CD4-positive, CD25-positive, alpha-beta regulatory T cell (primary cell): ENCODE data around the gene PALLD. TPM values are rescaled to one million over a fixed set of nuclear protein-coding genes. Genes with fewer than 3 reads are reported as not detected.

Experiments used
- ATAC-seq, 2 donors: fragments of 150-1000 bp; cut with Tn5 transposase; one replicate each; pipeline ENCODE4 v1.10.0; 2021; ENCODE audit warnings: low read depth in 2 of 2, moderate number of reproducible peaks in 2 of 2, moderate library complexity in 1 of 2
- DNase-seq, 3 donors: peaks; one replicate each; pipeline versions ENCODE4 v3.0.0 to v3.0.0-alpha.2; 2012 to 2022; ENCODE audit warnings: mixed read lengths in 1 of 3
- H3K27ac ChIP-seq: one replicate; pipeline ENCODE4 v1.7.0; 2013; ENCODE audit warnings: mild to moderate bottlenecking, low read length; ENCODE audit not compliant: insufficient read depth, poor library complexity, severe bottlenecking
- H3K27me3 ChIP-seq: one replicate; pipeline ENCODE4 v1.7.0; 2013; ENCODE audit warnings: low read length; ENCODE audit not compliant: control insufficient read depth, insufficient read depth
- H3K36me3 ChIP-seq: one replicate; pipeline ENCODE4 v1.7.0; 2013; ENCODE audit warnings: mild to moderate bottlenecking, low read length, moderate library complexity; ENCODE audit not compliant: control insufficient read depth, insufficient read depth
- H3K4me1 ChIP-seq: 2 replicates; pipeline ENCODE4 v1.7.0; 2013; ENCODE audit warnings: mild to moderate bottlenecking, low read length; ENCODE audit not compliant: insufficient read depth, control insufficient read depth, poor library complexity, severe bottlenecking
- H3K4me3 ChIP-seq: one replicate; pipeline ENCODE4 v1.7.0; 2013; ENCODE audit warnings: low read depth, mild to moderate bottlenecking, low read length, moderate library complexity
- H3K9me3 ChIP-seq, 2 experiments: 1 replicate in 1 of 2; 2 replicates in 1 of 2; pipeline ENCODE4 v1.7.0; 2013; ENCODE audit warnings: low read length in 2 of 2, mild to moderate bottlenecking in 1 of 2, moderate library complexity in 1 of 2; ENCODE audit not compliant: control insufficient read depth in 2 of 2
- H3K27ac Mint-ChIP-seq, 3 donors: one replicate each; pipeline ENCODE4 v1.8.0; 2020 to 2022; ENCODE audit warnings: mild to moderate bottlenecking in 3 of 3, mixed read lengths in 3 of 3, moderate library complexity in 2 of 3
- H3K27me3 Mint-ChIP-seq: one replicate; pipeline ENCODE4 v1.8.0; 2022; ENCODE audit warnings: mild to moderate bottlenecking, mixed read lengths
- H3K36me3 Mint-ChIP-seq: one replicate; pipeline ENCODE4 v1.8.0; 2020; ENCODE audit warnings: mixed read lengths
- H3K4me1 Mint-ChIP-seq, 4 donors: one replicate each; pipeline ENCODE4 v1.8.0; 2020 to 2022; ENCODE audit warnings: mixed read lengths in 4 of 4, mild to moderate bottlenecking in 1 of 4
- H3K4me3 Mint-ChIP-seq, 4 donors: one replicate each; pipeline ENCODE4 v1.8.0; 2020 to 2022; ENCODE audit warnings: mild to moderate bottlenecking in 4 of 4, mixed read lengths in 4 of 4, moderate library complexity in 3 of 4
- H3K9me3 Mint-ChIP-seq, 7 donors: one replicate each; pipeline ENCODE4 v1.8.0; 2020 to 2022; ENCODE audit warnings: mixed read lengths in 7 of 7, mild to moderate bottlenecking in 3 of 7, moderate library complexity in 2 of 7
- polyA plus RNA-seq, 4 donors: library from polyadenylated mRNA; unstranded; fragments of 300-500 nt; fragmentation: Illumina TruSeq; gene quantifications; one replicate each; pipeline ENCODE4 v1.2.3, GENCODE V29; 2021
- total RNA-seq: library from RNA; stranded (reverse); gene quantifications from one replicate; pipeline ENCODE4 v1.2.3, GENCODE V29; 2022

PALLD gene
- total and polyA plus RNA-seq, 5 donors from 2014 or later = 0.37 to 1.9 (median 0.76) TPM; not detected in 1

GRCh38 chr4:168712316-168712890 lies 215.6 kb downstream of the PALLD start:
- no peak overlapping the region for H3K4me3 Mint-ChIP-seq
- ATAC-seq (no peak), DNase-seq (no peak)
- H3K36me3 ChIP-seq = no peaks in the 10 kb centered on the region
- no peak overlapping the region for H3K27ac ChIP-seq
- no peaks in the 10 kb centered on the region for H3K36me3 Mint-ChIP-seq
- H3K27ac Mint-ChIP-seq = no peak overlapping the region
- no peak overlapping the region for H3K4me3 ChIP-seq
- no peaks in the 10 kb centered on the region for H3K4me1 Mint-ChIP-seq
- H3K9me3 Mint-ChIP-seq = no peaks in the 10 kb centered on the region
- peaks cover 5% of the 10 kb centered on the region for H3K27me3 Mint-ChIP-seq
- peaks cover 0 to 2% of the 10 kb centered on the region in 2 experiments for H3K9me3 ChIP-seq
- H3K27me3 ChIP-seq = no peaks in the 10 kb centered on the region
- no peaks in the 10 kb centered on the region for H3K4me1 ChIP-seq

GRCh38 chr4:168713253-168713652 lies 216.4 kb downstream of the PALLD start:
- Histone ChIP-seq H3K36me3 (no peaks in the 10 kb centered on the region), H3K27ac (no peak overlapping the region), H3K4me1 (no peaks in the 10 kb centered on the region), H3K27me3 (no peaks in the 10 kb centered on the region), H3K9me3 (peaks cover 0 to 2% of the 10 kb centered on the region in 2 experiments), H3K4me3 (no peak overlapping the region)
- Mint-ChIP-seq H3K4me1 (no peaks in the 10 kb centered on the region), H3K4me3 (no peak overlapping the region), H3K9me3 (no peaks in the 10 kb centered on the region), H3K36me3 (no peaks in the 10 kb centered on the region), H3K27ac (no peak overlapping the region), H3K27me3 (peaks cover 2% of the 10 kb centered on the region)
- no peak for DNase-seq
- no peak for ATAC-seq

GRCh38 chr4:168715896-168716295 lies 219.0 kb downstream of the PALLD start:
- peaks cover 0 to 2% (median 0%) of the 10 kb centered on the region in 7 donors for H3K9me3 Mint-ChIP-seq
- DNase-seq = no peak
- no peaks in the 10 kb centered on the region for H3K4me1 Mint-ChIP-seq
- Histone ChIP-seq H3K4me3 (no peak overlapping the region), H3K27ac (no peak overlapping the region), H3K9me3 (peaks cover 0 to 2% of the 10 kb centered on the region in 2 experiments), H3K27me3 (no peaks in the 10 kb centered on the region), H3K4me1 (no peaks in the 10 kb centered on the region), H3K36me3 (no peaks in the 10 kb centered on the region)
- H3K4me3 Mint-ChIP-seq = no peak overlapping the region
- H3K27me3 Mint-ChIP-seq = no peaks in the 10 kb centered on the region
- no peak for ATAC-seq
- no peak overlapping the region for H3K27ac Mint-ChIP-seq
- H3K36me3 Mint-ChIP-seq = no peaks in the 10 kb centered on the region

GRCh38 chr4:168716406-168717129 lies 219.7 kb downstream of the PALLD start:
- H3K4me3 ChIP-seq = no peak overlapping the region
- H3K36me3 ChIP-seq = no peaks in the 10 kb centered on the region
- H3K27me3 Mint-ChIP-seq = no peaks in the 10 kb centered on the region
- H3K27ac Mint-ChIP-seq = no peak overlapping the region
- H3K36me3 Mint-ChIP-seq = no peaks in the 10 kb centered on the region
- DNase-seq (no peak), ATAC-seq (no peak)
- no peak overlapping the region for H3K27ac ChIP-seq
- peaks cover 0 to 2% (median 0%) of the 10 kb centered on the region in 7 donors for H3K9me3 Mint-ChIP-seq
- H3K4me1 Mint-ChIP-seq = no peaks in the 10 kb centered on the region
- H3K4me1 ChIP-seq = no peaks in the 10 kb centered on the region
- H3K27me3 ChIP-seq = no peaks in the 10 kb centered on the region
- no peak overlapping the region for H3K4me3 Mint-ChIP-seq
- peaks cover 0 to 2% of the 10 kb centered on the region in 2 experiments for H3K9me3 ChIP-seq

GRCh38 chr4:168717847-168718246 lies 221.0 kb downstream of the PALLD start:
- H3K9me3 Mint-ChIP-seq = peaks cover 0 to 2% (median 0%) of the 10 kb centered on the region in 7 donors
- Histone ChIP-seq H3K27me3 (no peaks in the 10 kb centered on the region), H3K9me3 (peaks cover 0 to 2% of the 10 kb centered on the region in 2 experiments), H3K4me1 (no peaks in the 10 kb centered on the region), H3K27ac (no peak overlapping the region), H3K36me3 (no peaks in the 10 kb centered on the region), H3K4me3 (no peak overlapping the region)
- no peaks in the 10 kb centered on the region for H3K36me3 Mint-ChIP-seq
- ATAC-seq = no peak
- DNase-seq = no peak
- no peak overlapping the region for H3K27ac Mint-ChIP-seq
- no peak overlapping the region for H3K4me3 Mint-ChIP-seq
- no peaks in the 10 kb centered on the region for H3K27me3 Mint-ChIP-seq
- no peaks in the 10 kb centered on the region for H3K4me1 Mint-ChIP-seq

- DNase-seq = no peak
- Mint-ChIP-seq H3K36me3 (no peaks in the 10 kb centered on the region), H3K4me1 (no peaks in the 10 kb centered on the region), H3K27me3 (no peaks in the 10 kb centered on the region), H3K27ac (no peak overlapping the region), H3K9me3 (peaks cover 0 to 2% (median 0%) of the 10 kb centered on the region in 7 donors), H3K4me3 (no peak overlapping the region)
- no peak overlapping the region for H3K4me3 ChIP-seq
- no peak overlapping the region for H3K27ac ChIP-seq
- no peaks in the 10 kb centered on the region for H3K4me1 ChIP-seq
- ATAC-seq = no peak
- no peaks in the 10 kb centered on the region for H3K36me3 ChIP-seq
- H3K27me3 ChIP-seq = no peaks in the 10 kb centered on the region
- H3K9me3 ChIP-seq = no peaks in the 10 kb centered on the region
Measured at GRCh38 chr4:168719725-168720124, 222.9 kb downstream of the PALLD start.

GRCh38 chr4:168720396-168720900 lies 223.6 kb downstream of the PALLD start:
- no peak overlapping the region for H3K27ac Mint-ChIP-seq
- Histone ChIP-seq H3K4me1 (no peaks in the 10 kb centered on the region), H3K4me3 (no peak overlapping the region), H3K27me3 (no peaks in the 10 kb centered on the region), H3K9me3 (no peaks in the 10 kb centered on the region), H3K27ac (no peak overlapping the region), H3K36me3 (no peaks in the 10 kb centered on the region)
- no peaks in the 10 kb centered on the region for H3K4me1 Mint-ChIP-seq
- H3K27me3 Mint-ChIP-seq = no peaks in the 10 kb centered on the region
- DNase-seq = no peak
- no peak overlapping the region for H3K4me3 Mint-ChIP-seq
- H3K9me3 Mint-ChIP-seq = peaks cover 0 to 2% (median 0%) of the 10 kb centered on the region in 7 donors
- no peak for ATAC-seq
- no peaks in the 10 kb centered on the region for H3K36me3 Mint-ChIP-seq

GRCh38 chr4:168722391-168722790 lies 225.5 kb downstream of the PALLD start:
- no peak overlapping the region for H3K4me3 Mint-ChIP-seq
- no peak for DNase-seq
- Histone ChIP-seq H3K27ac (no peak overlapping the region), H3K27me3 (no peaks in the 10 kb centered on the region), H3K4me1 (no peaks in the 10 kb centered on the region), H3K4me3 (no peak overlapping the region), H3K9me3 (no peaks in the 10 kb centered on the region), H3K36me3 (no peaks in the 10 kb centered on the region)
- no peaks in the 10 kb centered on the region for H3K27me3 Mint-ChIP-seq
- H3K27ac Mint-ChIP-seq = no peak overlapping the region
- H3K36me3 Mint-ChIP-seq = no peaks in the 10 kb centered on the region
- ATAC-seq = no peak
- no peaks in the 10 kb centered on the region for H3K4me1 Mint-ChIP-seq
- H3K9me3 Mint-ChIP-seq = peaks cover 0 to 3% (median 1%) of the 10 kb centered on the region in 7 donors
